Uterus (tissue), 4 donors: Measurements from ENCODE around the gene HHLA2. TPM values are rescaled to one million over a fixed set of nuclear protein-coding genes. Genes with fewer than 3 reads are reported as not detected.

Source experiments
- DNase-seq, 2 donors: peaks; one replicate each; pipeline ENCODE4 v3.0.0-alpha.2; 2019 to 2020
- H3K27ac ChIP-seq, 2 donors: fragments of 200-600 bp; sonication (generic); 1 replicate in 1 of 2; 2 replicates in 1 of 2; pipeline ENCODE4 v1.5.1; 2016 to 2018
- H3K27me3 ChIP-seq, 2 donors: fragments of 200-600 bp; sonication (generic); one replicate each; pipeline ENCODE4 v1.5.1; 2018 to 2019; ENCODE audit warnings: control low read depth in 1 of 2
- H3K36me3 ChIP-seq, 2 donors: fragments of 200-600 bp; sonication (generic); one replicate each; pipeline ENCODE4 v1.5.1; 2019; ENCODE audit warnings: control low read depth in 1 of 2
- H3K4me1 ChIP-seq, 2 donors: fragments of 200-600 bp; sonication (generic); one replicate each; pipeline ENCODE4 v1.5.1; 2018 to 2019; ENCODE audit warnings: control low read depth in 1 of 2
- H3K4me3 ChIP-seq, 2 donors: fragments of 200-600 bp; sonication (generic); 1 replicate in 1 of 2; 2 replicates in 1 of 2; pipeline ENCODE4 v1.5.1; 2018 to 2019; ENCODE audit warnings: mild to moderate bottlenecking in 1 of 2
- H3K9me3 ChIP-seq, 2 donors: fragments of 200-600 bp; sonication (generic); one replicate each; pipeline ENCODE4 v1.5.1; 2019; ENCODE audit warnings: control low read depth in 1 of 2
- CTCF ChIP-seq, 4 experiments: fragments of 200-600 bp in 2 of 4; fragments of 450-650 bp in 2 of 4; sonication (generic) in 2 of 4; IDR thresholded peaks; one replicate each; pipeline ENCODE4 v1.5.1; 2016 to 2019; ENCODE audit warnings: antibody characterized with exemption in 4 of 4, mild to moderate bottlenecking in 2 of 4, moderate library complexity in 1 of 4
- POLR2A ChIP-seq, 2 donors: fragments of 450-650 bp; IDR thresholded peaks; one replicate each; pipeline ENCODE4 v1.6.1; 2016; ENCODE audit warnings: antibody characterized with exemption in 2 of 2, mild to moderate bottlenecking in 1 of 2, moderate library complexity in 1 of 2
- intact Hi-C: fragments of 100-400 bp; cut with DNase I; formaldehyde crosslinking; loops from one replicate; pipeline ENCODE4 v1.15.1; 2023; ENCODE audit warnings: low total_unique reads
- total RNA-seq, 4 donors: library from RNA; depleted of rRNA in 3 of 4; stranded (reverse); fragments of >200 nt in 3 of 4; gene quantifications; one replicate each; pipeline versions ENCODE4 v1.1.0 to v1.2.4, GENCODE V29; 2014 to 2023
- donor health status: DM: yes; HTN: yes; CAD: no.

Gene HHLA2
- total RNA-seq, 4 donors from 2014 or later, result 0.18 to 1.0 TPM; not detected in 2

DNA sequence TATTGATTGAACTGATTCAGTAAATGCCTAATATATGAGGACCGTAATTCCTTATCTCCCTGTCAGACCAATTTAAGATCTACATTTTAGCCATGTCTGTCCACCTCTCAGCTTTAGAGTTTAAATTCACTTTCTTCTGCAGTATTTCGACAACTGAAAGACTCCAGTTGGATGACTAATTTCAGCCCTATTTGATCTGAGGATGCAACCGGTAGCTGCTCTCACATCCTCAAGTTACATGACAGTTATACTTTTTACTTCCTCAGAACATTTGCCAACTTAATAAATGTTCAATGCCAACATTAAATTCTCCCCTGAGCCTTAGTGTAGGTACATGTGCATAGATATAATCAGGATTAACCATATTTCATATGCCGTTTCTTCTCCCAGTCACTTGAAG is 2.5 kb upstream of the HHLA2 start:
- Histone ChIP-seq H3K4me3 (no peak overlapping the region), H3K36me3 (no peaks in the 10 kb centered on the region), H3K9me3 (no peaks in the 10 kb centered on the region), H3K4me1 (no peaks in the 10 kb centered on the region), H3K27ac (no peak overlapping the region), H3K27me3 (no peaks in the 10 kb centered on the region)
- intact Hi-C loops, result no loop called here
- TF ChIP-seq POLR2A (IDR thresholded peaks at IDR 0.05), result no peak
- no peak for DNase-seq

- H3K9me3 ChIP-seq, result no peaks in the 10 kb centered on the region
- TF ChIP-seq POLR2A (IDR thresholded peaks at IDR 0.05) (no peak), CTCF (IDR thresholded peaks at IDR 0.05) (no peak)
- H3K36me3 ChIP-seq, result no peaks in the 10 kb centered on the region
- no peak overlapping the region for H3K4me3 ChIP-seq
- H3K27ac ChIP-seq, result no peak overlapping the region
- DNase-seq, result no peak
- intact Hi-C loops, result no loop called here
- H3K4me1 ChIP-seq, result no peaks in the 10 kb centered on the region
- no peaks in the 10 kb centered on the region for H3K27me3 ChIP-seq
These were observed 750 bp upstream of the HHLA2 start for GRCh38 chr3:108295421-108296175.

GRCh38 chr3:108297647-108298046 is 1.3 kb downstream of the HHLA2 start:
- Histone ChIP-seq H3K27me3 (no peaks in the 10 kb centered on the region), H3K4me3 (no peak overlapping the region), H3K36me3 (no peaks in the 10 kb centered on the region), H3K9me3 (no peaks in the 10 kb centered on the region), H3K27ac (no peak overlapping the region), H3K4me1 (no peaks in the 10 kb centered on the region)
- TF ChIP-seq POLR2A (IDR thresholded peaks at IDR 0.05), result no peak
- TF ChIP-seq CTCF (IDR thresholded peaks at IDR 0.05), result no peak
- intact Hi-C loops, result no loop called here
- DNase-seq, result no peak

DNA sequence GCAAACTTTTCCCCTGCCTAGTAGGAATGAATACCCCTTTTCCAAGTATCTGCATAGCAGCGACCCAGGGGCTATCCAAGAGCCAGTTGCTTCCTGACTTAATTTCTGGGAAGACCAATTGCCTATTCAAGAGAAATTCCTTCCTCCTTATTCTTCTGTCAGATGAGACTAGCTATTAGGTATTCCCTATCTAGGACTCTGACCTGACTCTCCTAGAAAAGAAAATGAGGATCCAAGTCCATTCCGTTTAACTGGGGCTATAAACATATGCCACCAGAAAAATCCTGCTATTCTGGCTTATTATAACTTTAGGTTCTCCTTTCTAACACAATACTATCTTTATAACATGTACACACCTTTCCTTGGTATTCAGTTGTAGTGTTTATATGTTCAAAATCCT is 1.7 kb downstream of the HHLA2 start:
- TF ChIP-seq POLR2A (IDR thresholded peaks at IDR 0.05) (no peak), CTCF (IDR thresholded peaks at IDR 0.05) (no peak)
- Histone ChIP-seq H3K4me3 (no peak overlapping the region), H3K27ac (no peak overlapping the region), H3K4me1 (no peaks in the 10 kb centered on the region), H3K36me3 (no peaks in the 10 kb centered on the region), H3K27me3 (no peaks in the 10 kb centered on the region), H3K9me3 (no peaks in the 10 kb centered on the region)
- intact Hi-C loops, result no loop called here
- DNase-seq, result no peak

DNA sequence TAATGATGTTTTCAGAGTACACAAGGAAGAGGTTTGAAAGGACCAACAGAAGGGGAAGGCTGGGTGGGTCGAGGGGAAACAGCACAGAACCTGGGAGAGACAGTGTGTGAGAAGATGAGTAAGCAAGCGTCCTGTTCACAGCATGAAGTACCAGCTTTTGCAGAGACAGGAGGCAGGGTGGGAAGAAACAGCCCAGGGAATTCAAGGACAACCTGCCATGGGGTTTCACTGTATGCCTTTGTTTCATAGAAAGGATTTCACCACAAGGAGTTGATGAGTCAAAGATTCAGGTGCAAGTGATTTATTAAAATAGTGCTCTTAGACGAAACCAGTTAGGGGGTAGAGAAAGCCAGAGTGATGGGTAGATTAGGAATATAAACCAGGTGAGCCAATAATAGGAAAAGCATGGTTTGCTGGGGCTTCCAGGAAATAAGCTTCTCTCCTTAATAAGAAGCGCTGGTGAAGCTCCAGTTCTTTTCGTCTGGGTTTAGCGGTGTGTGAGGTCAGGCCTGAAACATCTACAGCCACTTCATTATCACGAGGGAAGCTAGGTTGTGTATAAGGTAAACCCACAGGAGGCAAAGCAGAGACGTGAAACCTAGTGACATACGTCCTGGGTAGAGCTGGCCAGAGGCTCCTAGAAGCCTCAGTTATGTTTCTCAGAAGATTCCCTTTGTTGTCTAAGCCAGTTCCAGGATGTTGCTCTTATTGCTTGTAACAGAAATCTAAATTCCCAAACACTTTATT is 3.9 kb downstream of the HHLA2 start:
- H3K9me3 ChIP-seq, result no peaks in the 10 kb centered on the region
- TF ChIP-seq CTCF (IDR thresholded peaks at IDR 0.05) (no peak), POLR2A (IDR thresholded peaks at IDR 0.05) (no peak)
- DNase-seq, result no peak
- H3K27me3 ChIP-seq, result no peaks in the 10 kb centered on the region
- no peaks in the 10 kb centered on the region for H3K36me3 ChIP-seq
- H3K4me1 ChIP-seq, result no peaks in the 10 kb centered on the region
- no peak overlapping the region for H3K27ac ChIP-seq
- H3K4me3 ChIP-seq, result no peak overlapping the region
- intact Hi-C loops, result no loop called here
